AG04449 (cell line): ENCODE data around the gene SAMSN1.

Source experiments
- CTCF ChIA-PET: fragments of 350-600 bp; formaldehyde crosslinking; extraction: SDS; loops from one replicate; lab custom pipeline; 2021; ENCODE audit warnings: antibody characterized with exemption; lab: Yijun Ruan, JAX
- POLR2A ChIA-PET: fragments of 400-600, 350-600 bp; formaldehyde crosslinking; extraction: SDS; loops from one replicate; lab custom pipeline; 2020; ENCODE audit warnings: antibody characterized with exemption, inconsistent platforms; lab: Yijun Ruan, JAX
- DNase-seq: peaks from one replicate; pipeline ENCODE4 v3.0.0-alpha.2; 2010; ENCODE audit warnings: low read depth, low spot score
- H3K4me3 ChIP-seq: 2 replicates; pipeline ENCODE4 v1.5.1; 2011; ENCODE audit warnings: low read depth, mild to moderate bottlenecking, control low read depth, low read length
- TF ChIP-seq, protein P1 (sequence below): IDR thresholded peaks from one replicate; pipeline ENCODE4 v1.5.1; 2011; ENCODE audit warnings: mild to moderate bottlenecking, moderate library complexity, low read length, control low read depth, inconsistent platforms; ENCODE audit not compliant: insufficient read depth; ENCODE audit errors: missing control alignments

Gene SAMSN1

GRCh38 chr21:14527696-14528652, 18.1 kb downstream of the SAMSN1 start:
- TF ChIP-seq, protein P1, sequence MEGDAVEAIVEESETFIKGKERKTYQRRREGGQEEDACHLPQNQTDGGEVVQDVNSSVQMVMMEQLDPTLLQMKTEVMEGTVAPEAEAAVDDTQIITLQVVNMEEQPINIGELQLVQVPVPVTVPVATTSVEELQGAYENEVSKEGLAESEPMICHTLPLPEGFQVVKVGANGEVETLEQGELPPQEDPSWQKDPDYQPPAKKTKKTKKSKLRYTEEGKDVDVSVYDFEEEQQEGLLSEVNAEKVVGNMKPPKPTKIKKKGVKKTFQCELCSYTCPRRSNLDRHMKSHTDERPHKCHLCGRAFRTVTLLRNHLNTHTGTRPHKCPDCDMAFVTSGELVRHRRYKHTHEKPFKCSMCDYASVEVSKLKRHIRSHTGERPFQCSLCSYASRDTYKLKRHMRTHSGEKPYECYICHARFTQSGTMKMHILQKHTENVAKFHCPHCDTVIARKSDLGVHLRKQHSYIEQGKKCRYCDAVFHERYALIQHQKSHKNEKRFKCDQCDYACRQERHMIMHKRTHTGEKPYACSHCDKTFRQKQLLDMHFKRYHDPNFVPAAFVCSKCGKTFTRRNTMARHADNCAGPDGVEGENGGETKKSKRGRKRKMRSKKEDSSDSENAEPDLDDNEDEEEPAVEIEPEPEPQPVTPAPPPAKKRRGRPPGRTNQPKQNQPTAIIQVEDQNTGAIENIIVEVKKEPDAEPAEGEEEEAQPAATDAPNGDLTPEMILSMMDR: no peak
- DNase-seq: no peak
- H3K4me3 ChIP-seq: no peak overlapping the region
- POLR2A ChIA-PET: no interaction called here
- CTCF ChIA-PET: no interaction called here

GRCh38 chr21:14526836-14527695, 19.0 kb downstream of the SAMSN1 start:
- H3K4me3 ChIP-seq: no peak overlapping the region
- ChIA-PET POLR2A (no interaction called here), CTCF (no interaction called here)
- TF ChIP-seq, protein P1: no peak
- no peak for DNase-seq

GRCh38 chr21:14526199-14526598, 19.9 kb downstream of the SAMSN1 start:
- ChIA-PET POLR2A (no interaction called here), CTCF (no interaction called here)
- TF ChIP-seq, protein P1: no peak
- no peak overlapping the region for H3K4me3 ChIP-seq
- DNase-seq: no peak

GRCh38 chr21:14523234-14523633, 22.9 kb downstream of the SAMSN1 start:
- POLR2A ChIA-PET: no interaction called here
- DNase-seq: no peak
- CTCF ChIA-PET: no interaction called here

DNA sequence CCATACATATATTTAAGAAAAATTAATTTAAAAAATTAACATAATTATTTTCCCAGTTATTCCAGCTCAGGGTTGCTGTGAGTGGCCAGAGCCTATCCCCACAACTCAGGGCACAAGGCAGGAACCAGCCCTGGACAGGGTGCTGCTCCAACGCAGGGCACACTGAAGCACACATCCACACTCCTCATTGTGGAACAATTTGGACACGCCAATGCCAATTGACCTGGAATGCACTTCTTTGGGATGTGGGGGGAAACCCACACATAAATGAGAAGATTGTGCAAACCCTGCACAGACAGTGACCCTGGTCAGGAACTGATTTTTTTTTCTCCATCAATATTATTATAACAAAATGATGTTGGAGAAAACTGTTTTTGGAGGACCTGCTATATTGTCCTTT, 23.4 kb downstream of the SAMSN1 start:
- ChIA-PET CTCF (no interaction called here), POLR2A (no interaction called here)
- no peak overlapping the region for H3K4me3 ChIP-seq
- no peak for DNase-seq
- TF ChIP-seq, protein P1: no peak

More at GRCh38 chr21:14523234-14523633, 22.9 kb downstream of the SAMSN1 start:
- TF ChIP-seq, protein P1: no peak
- no peak overlapping the region for H3K4me3 ChIP-seq

DNA sequence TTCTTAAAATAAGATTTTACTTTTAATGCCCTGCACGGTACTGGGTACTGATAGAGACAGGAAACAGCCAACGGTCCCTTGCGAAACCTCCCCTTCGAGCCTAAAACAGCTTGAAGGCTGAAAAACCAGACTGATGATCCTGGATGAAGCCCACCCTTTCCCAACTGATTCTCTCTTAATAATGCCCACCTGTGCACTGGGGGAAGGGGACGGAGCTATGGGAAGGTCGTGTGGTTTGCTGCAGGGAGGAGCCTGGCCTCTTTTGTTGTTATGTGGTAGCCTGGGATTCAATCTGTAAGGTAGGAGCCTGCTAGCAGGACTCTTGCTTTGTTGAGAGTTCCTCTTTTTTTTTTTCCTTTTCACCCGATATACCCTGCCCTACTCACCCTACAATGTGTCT, 25.6 kb downstream of the SAMSN1 start:
- ChIA-PET POLR2A (no interaction called here), CTCF (no interaction called here)
- TF ChIP-seq, protein P1: no peak
- no peak overlapping the region for H3K4me3 ChIP-seq
- DNase-seq: no peak
